GM20000 (cell line): ENCODE measurements around the gene TTLL3.

Experiments used
- DNase-seq: peaks from one replicate; pipeline ENCODE4 v3.0.0; 2012; ENCODE audit warnings: low spot score
- CTCF ChIP-seq: IDR thresholded peaks from 2 replicates; pipeline ENCODE4 v1.5.1; 2012; ENCODE audit warnings: mild to moderate bottlenecking, control low read depth; ENCODE audit errors: extremely low read depth, missing control alignments

Gene TTLL3

GRCh38 chr3:9797196-9797945 is 12.7 kb upstream of the TTLL3 start:
- TF ChIP-seq CTCF: no peak
- DNase-seq: no peak

GRCh38 chr3:9800529-9800928 is 9.5 kb upstream of the TTLL3 start:
- DNase-seq: no peak

GRCh38 chr3:9803494-9803893 is 6.6 kb upstream of the TTLL3 start:
- DNase-seq: no peak
- TF ChIP-seq CTCF: no peak

More at GRCh38 chr3:9800529-9800928, 9.5 kb upstream of the TTLL3 start:
- TF ChIP-seq CTCF: no peak

GRCh38 chr3:9804996-9805395 is 5.1 kb upstream of the TTLL3 start:
- no peak for DNase-seq
- TF ChIP-seq CTCF: no peak

GRCh38 chr3:9806137-9806536 is 3.9 kb upstream of the TTLL3 start:
- DNase-seq: no peak
- TF ChIP-seq CTCF: no peak

- no peak for TF ChIP-seq CTCF
- DNase-seq: no peak
These were observed 3.1 kb upstream of the TTLL3 start for GRCh38 chr3:9806688-9807589.

GRCh38 chr3:9807981-9808344 is 2.1 kb upstream of the TTLL3 start:
- DNase-seq: no peak
- TF ChIP-seq CTCF: no peak
